Testis (tissue), 2 donors: Measurements from ENCODE around the gene DNAL1.

Experiments
- POLR2A ChIP-seq: fragments of 450-650 bp; IDR thresholded peaks from one replicate; pipeline ENCODE4 v1.6.1; 2017; ENCODE audit warnings: antibody characterized with exemption, mild to moderate bottlenecking, moderate library complexity
- TF ChIP-seq, protein P1 (sequence below), 3 experiments: fragments of 450-650 bp in 2 of 3; fragments of 200-600 bp in 1 of 3; sonication (generic) in 1 of 3; IDR thresholded peaks; one replicate each; pipeline ENCODE4 v1.5.1; 2016 to 2019; ENCODE audit warnings: antibody characterized with exemption in 3 of 3, mild to moderate bottlenecking in 2 of 3, moderate library complexity in 1 of 3

GRCh38 chr14:73685328-73685727, 40.5 kb downstream of the DNAL1 start:
- TF ChIP-seq, protein P1, sequence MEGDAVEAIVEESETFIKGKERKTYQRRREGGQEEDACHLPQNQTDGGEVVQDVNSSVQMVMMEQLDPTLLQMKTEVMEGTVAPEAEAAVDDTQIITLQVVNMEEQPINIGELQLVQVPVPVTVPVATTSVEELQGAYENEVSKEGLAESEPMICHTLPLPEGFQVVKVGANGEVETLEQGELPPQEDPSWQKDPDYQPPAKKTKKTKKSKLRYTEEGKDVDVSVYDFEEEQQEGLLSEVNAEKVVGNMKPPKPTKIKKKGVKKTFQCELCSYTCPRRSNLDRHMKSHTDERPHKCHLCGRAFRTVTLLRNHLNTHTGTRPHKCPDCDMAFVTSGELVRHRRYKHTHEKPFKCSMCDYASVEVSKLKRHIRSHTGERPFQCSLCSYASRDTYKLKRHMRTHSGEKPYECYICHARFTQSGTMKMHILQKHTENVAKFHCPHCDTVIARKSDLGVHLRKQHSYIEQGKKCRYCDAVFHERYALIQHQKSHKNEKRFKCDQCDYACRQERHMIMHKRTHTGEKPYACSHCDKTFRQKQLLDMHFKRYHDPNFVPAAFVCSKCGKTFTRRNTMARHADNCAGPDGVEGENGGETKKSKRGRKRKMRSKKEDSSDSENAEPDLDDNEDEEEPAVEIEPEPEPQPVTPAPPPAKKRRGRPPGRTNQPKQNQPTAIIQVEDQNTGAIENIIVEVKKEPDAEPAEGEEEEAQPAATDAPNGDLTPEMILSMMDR (IDR thresholded peaks at IDR 0.05), result no peak
- TF ChIP-seq POLR2A, result no peak
